ENCODE results near the gene FGF1. TPM values are rescaled to one million over a fixed set of nuclear protein-coding genes. Genes with fewer than 3 reads are reported as not detected.

The FGF1 gene
- total and polyA plus RNA-seq, 2 donors (not counting 1 experiment from before 2014, with no cell fraction given): not detected

DNA sequence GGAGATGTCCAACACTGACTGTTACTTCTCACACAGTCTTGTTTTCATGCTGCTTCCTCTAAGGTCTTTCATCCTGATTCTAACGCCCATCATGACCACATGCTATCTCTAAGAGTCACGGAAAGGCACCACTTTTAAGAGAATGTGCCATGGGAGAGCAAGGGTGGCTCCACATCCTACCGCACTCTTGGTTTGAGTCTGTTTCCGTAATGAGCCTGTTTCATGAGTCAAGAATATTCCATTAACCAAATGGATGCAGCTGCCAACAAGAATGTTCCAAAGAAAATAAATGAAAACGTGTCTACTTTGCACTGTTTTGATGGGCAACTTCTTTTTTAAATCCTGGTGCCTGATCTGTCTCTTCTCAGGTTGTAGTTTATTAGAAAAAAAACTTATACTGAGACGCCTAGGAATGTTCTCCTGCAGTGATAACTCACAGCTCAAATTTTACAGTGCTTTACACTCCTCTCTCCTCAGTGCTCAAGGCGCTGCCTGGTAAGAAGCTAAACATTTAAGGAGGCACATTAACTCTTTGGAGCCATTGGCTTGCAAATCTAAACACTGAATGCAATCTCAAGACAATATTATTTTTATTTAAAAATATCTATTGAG, 124.3 kb downstream of the FGF1 start:
- POLR2A ChIA-PET: no interaction called here
- peaks cover 19% of the 10 kb centered on the region for H3K27me3 Mint-ChIP-seq
- Histone ChIP-seq H3K9ac (ENCODE audit: low read length) (no peak overlapping the region), H3K9me3 (ENCODE audit: control extremely low read depth in 1 of 3, control insufficient read depth in 2 of 3, insufficient read depth in 1 of 3, low read length in 2 of 3) (no peaks in the 10 kb centered on the region), H3K36me3 (replicated peaks in 1 of 2; ENCODE audit: control extremely low read depth in 1 of 2, control insufficient read depth in 1 of 2, extremely low read depth in 1 of 2, insufficient read depth in 2 of 2, low read length in 1 of 2) (no peaks in the 10 kb centered on the region), H3K27ac (ENCODE audit: low read length in 2 of 2) (no peak overlapping the region), H3K4me1 (ENCODE audit: control insufficient read depth in 2 of 2, insufficient read depth in 2 of 2, low read length in 2 of 2) (no peaks in the 10 kb centered on the region), H3K79me2 (ENCODE audit: control insufficient read depth, insufficient read depth, low read length) (no peaks in the 10 kb centered on the region), H3K27me3 (replicated peaks in 1 of 4; ENCODE audit: control extremely low read depth in 1 of 4, control insufficient read depth in 3 of 4, insufficient read depth in 4 of 4, low read length in 3 of 4) (peaks cover 0 to 4% (median 1%) of the 10 kb centered on the region in 4 experiments), H2AFZ (ENCODE audit: insufficient read depth, low read depth, low read length, poor library complexity, severe bottlenecking) (no peak overlapping the region), H3K4me3 (ENCODE audit: control extremely low read depth in 1 of 5, extremely low read depth in 1 of 5, insufficient read depth in 1 of 5, low read depth in 2 of 5, low read length in 4 of 5) (no peak overlapping the region), H3K4me2 (replicated peaks; ENCODE audit: low read depth, low read length, poor library complexity, severe bottlenecking) (no peak overlapping the region), H4K20me1 (ENCODE audit: control insufficient read depth, insufficient read depth, low read length, poor library complexity, severe bottlenecking) (no peaks in the 10 kb centered on the region)
- H3K4me1 Mint-ChIP-seq: no peaks in the 10 kb centered on the region
- no peaks in the 10 kb centered on the region for H3K9me3 Mint-ChIP-seq (ENCODE audit: insufficient read depth)
- ATAC-seq (ENCODE audit: low read depth) (no peak), DNase-seq (no peak)
- CTCF ChIA-PET: no interaction called here
- 94% methylated on average over 2 of the region's 7 CpGs for WGBS (ENCODE audit: insufficient coverage)
- no peak overlapping the region for H3K4me3 Mint-ChIP-seq
- intact Hi-C loops (cut with micrococcal nuclease): no loop called here
- H3K27ac Mint-ChIP-seq: no peak overlapping the region
- no peak for TF ChIP-seq EZH2 (IDR thresholded peaks at IDR 0.05; ENCODE audit: borderline replicate concordance, insufficient read depth, low read depth, low read length, poor library complexity, severe bottlenecking)
- TF ChIP-seq, protein P1, sequence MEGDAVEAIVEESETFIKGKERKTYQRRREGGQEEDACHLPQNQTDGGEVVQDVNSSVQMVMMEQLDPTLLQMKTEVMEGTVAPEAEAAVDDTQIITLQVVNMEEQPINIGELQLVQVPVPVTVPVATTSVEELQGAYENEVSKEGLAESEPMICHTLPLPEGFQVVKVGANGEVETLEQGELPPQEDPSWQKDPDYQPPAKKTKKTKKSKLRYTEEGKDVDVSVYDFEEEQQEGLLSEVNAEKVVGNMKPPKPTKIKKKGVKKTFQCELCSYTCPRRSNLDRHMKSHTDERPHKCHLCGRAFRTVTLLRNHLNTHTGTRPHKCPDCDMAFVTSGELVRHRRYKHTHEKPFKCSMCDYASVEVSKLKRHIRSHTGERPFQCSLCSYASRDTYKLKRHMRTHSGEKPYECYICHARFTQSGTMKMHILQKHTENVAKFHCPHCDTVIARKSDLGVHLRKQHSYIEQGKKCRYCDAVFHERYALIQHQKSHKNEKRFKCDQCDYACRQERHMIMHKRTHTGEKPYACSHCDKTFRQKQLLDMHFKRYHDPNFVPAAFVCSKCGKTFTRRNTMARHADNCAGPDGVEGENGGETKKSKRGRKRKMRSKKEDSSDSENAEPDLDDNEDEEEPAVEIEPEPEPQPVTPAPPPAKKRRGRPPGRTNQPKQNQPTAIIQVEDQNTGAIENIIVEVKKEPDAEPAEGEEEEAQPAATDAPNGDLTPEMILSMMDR (IDR thresholded peaks at IDR 0.05): no peak

DNA sequence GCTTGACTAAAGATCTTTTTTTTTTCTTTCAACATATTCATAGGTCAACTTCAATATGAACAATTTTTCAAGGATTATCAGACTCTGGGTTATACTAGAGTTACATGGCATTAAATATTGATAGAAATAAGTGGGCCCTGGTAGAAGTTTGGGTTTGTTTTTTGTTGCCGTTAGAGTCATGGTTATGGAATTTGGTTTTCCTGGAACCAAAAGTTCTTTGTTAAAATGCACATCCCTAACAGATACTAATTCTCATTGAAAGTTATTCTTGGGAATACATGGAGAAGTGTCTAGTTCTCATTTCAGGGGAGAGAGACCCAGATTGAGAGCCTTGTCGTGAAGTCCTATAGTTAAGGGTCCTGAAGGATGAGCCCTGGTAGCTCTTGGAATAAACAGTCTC, 124.9 kb downstream of the FGF1 start:
- DNase-seq (no peak), ATAC-seq (ENCODE audit: low read depth) (no peak)
- Histone ChIP-seq H3K9ac (ENCODE audit: low read length) (no peak overlapping the region), H2AFZ (ENCODE audit: insufficient read depth, low read depth, low read length, poor library complexity, severe bottlenecking) (no peak overlapping the region), H3K27ac (ENCODE audit: low read length in 2 of 2) (no peak overlapping the region), H3K4me3 (ENCODE audit: control extremely low read depth in 1 of 5, extremely low read depth in 1 of 5, insufficient read depth in 1 of 5, low read depth in 2 of 5, low read length in 4 of 5) (no peak overlapping the region), H3K79me2 (ENCODE audit: control insufficient read depth, insufficient read depth, low read length) (no peaks in the 10 kb centered on the region), H4K20me1 (ENCODE audit: control insufficient read depth, insufficient read depth, low read length, poor library complexity, severe bottlenecking) (no peaks in the 10 kb centered on the region), H3K27me3 (replicated peaks in 1 of 4; ENCODE audit: control extremely low read depth in 1 of 4, control insufficient read depth in 3 of 4, insufficient read depth in 4 of 4, low read length in 3 of 4) (peaks cover 0 to 4% (median 1%) of the 10 kb centered on the region in 4 experiments), H3K9me3 (ENCODE audit: control extremely low read depth in 1 of 3, control insufficient read depth in 2 of 3, insufficient read depth in 1 of 3, low read length in 2 of 3) (no peaks in the 10 kb centered on the region), H3K4me2 (replicated peaks; ENCODE audit: low read depth, low read length, poor library complexity, severe bottlenecking) (no peak overlapping the region), H3K36me3 (replicated peaks in 1 of 2; ENCODE audit: control extremely low read depth in 1 of 2, control insufficient read depth in 1 of 2, extremely low read depth in 1 of 2, insufficient read depth in 2 of 2, low read length in 1 of 2) (no peaks in the 10 kb centered on the region), H3K4me1 (ENCODE audit: control insufficient read depth in 2 of 2, insufficient read depth in 2 of 2, low read length in 2 of 2) (no peaks in the 10 kb centered on the region)
- Mint-ChIP-seq H3K27me3 (peaks cover 22% of the 10 kb centered on the region), H3K4me1 (no peaks in the 10 kb centered on the region), H3K9me3 (ENCODE audit: insufficient read depth) (no peaks in the 10 kb centered on the region), H3K27ac (no peak overlapping the region), H3K4me3 (no peak overlapping the region)
- POLR2A ChIA-PET: no interaction called here
- 100% methylated on average over 1 of the region's 2 CpGs for WGBS (ENCODE audit: insufficient coverage)
- intact Hi-C loops (cut with micrococcal nuclease): no loop called here
- CTCF ChIA-PET: no interaction called here
- no peak for TF ChIP-seq EZH2 (IDR thresholded peaks at IDR 0.05; ENCODE audit: borderline replicate concordance, insufficient read depth, low read depth, low read length, poor library complexity, severe bottlenecking)
- TF ChIP-seq, protein P1 (IDR thresholded peaks at IDR 0.05): no peak
